NCI-H1092 (cell line): Measurements from ENCODE around the gene FTO.
A peak's percentile ranks its signal among the peaks of the same experiment; 100 is the strongest.

Experiments
- DNase-seq: peaks from one replicate; lab custom pipeline; 2025; lab: John Stamatoyannopoulos, UW

FTO gene

DNA sequence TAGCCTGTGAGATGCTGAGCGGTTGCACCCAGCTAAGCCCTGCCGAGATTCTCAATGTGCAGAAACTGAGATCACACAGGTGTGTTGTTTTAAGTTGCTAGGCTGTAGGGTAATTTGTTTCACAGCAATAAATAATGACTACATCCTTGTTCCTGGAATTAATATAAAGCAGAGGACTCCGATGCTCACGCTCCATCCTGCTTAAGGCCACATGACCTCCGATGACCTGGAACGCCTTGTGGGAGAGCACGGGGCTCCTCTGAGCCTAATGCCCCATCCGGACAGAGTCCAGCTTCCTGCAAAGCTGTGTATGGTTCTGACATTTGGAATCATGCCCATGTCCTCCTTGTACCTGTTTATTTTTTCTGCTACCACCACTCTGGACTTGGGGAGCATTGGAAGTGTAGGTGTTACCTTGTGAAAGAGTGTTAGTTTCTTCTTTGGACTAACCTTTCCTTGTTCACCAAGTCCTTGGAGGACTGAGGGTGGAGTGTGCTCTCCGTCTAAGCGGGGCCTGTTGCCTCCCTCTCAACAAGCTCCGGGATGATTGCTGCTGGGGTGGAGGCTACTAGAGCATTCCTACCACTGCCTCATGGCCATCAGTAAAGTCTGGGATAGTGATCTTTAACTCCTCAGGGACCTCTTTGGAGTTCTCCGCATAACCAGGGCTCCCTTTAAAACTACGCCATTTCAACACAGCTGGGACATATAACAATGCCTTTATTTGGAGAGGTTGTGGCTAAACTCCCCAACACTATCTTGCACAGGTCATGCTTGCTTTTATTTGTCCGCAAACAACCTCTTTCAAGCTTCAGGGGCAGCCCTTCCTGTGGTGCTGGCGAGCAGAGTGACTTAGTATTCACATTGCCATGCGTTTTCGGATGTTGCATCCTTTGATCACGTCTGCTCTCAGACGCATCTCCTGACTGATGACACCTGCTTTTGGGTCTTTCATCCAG, 457.3 kb downstream of the FTO start:
- DNase-seq = no peak

GRCh38 chr16:54163197-54163843, 459.4 kb downstream of the FTO start:
- DNase-seq = no peak

- DNase-seq = no peak
These were observed 460.8 kb downstream of the FTO start for GRCh38 chr16:54164789-54165173.

DNA sequence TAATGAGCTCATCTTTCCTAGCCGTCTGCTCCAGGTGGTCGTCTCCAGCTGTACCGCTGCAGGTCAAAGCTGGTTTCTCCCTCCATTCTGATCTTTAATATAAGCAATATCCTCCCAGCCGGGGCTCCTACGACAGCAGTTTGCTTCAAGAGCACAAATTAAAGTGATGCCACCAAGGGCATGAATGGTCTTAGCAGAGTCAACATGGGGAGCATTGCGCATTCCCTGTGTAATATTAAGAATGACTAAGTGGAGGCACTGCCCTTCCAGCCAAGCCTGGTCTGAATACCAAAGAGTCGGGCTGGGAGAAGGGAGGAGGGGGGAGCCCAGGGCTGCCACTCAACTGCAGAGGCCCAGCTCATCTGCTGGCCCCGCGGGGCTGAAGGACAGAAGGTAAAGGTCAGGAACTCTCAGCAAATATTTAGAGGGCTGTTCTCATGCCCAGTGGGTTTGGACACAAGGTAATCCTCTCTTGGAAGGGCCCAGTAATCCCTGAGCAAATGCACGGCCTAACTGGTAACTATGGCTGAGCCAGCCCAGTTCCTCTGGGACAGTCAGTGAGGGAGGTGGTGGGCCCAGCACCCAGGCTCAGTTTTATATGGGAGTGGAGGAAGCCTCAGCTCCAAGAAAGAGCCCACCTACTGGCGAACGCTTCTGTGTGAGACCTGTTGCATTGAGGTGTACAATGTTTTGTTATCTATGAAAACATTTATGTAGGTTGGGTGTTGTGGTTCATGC, 461.4 kb downstream of the FTO start:
- no peak for DNase-seq

DNA sequence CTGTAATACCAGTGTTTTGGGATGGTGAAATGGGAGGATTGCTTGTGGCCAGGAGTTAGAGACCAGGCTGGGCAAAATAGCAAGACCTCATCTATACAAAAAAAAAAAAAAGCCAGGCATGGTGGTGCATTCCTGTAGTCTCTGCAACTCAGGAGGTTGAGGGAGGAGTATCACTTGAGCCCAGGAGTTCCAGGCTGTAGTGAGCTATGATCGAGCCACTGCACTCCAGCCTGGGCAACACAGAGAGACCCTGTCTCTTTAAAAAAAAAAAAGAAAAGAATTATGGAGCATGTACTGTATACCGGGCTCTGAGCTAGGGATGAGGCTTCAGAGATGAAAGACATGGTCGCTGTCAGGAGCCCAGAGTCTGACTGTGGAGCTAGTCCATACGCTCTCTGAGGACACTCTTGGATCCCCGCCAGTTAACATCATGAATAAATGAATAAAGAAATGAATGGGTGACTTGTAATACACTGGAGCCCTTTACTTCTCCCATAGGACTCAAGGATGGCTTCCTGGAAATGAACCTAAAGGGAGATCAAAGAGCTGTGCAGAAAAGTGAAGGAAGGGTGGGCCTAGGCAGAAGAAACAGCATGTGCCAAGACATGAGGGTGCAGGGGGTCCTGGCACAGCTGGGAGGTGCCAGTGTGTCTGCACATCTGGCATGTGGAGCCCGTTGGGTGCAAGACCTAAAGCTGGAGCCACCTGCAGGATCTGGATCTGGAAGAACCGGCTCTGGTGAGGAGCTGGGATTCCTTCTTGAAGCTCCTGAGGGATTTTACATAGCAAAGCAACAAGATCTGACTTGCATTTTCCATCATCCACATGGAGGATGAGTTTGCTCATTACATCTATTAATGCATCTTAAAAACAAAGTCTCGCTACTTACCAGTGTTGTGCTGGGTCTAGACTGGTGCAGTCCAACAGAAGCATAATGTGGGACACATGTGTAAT, 462.2 kb downstream of the FTO start:
- DNase-seq = no peak

GRCh38 chr16:54169112-54169511, 465.2 kb downstream of the FTO start:
- DNase-seq = no peak

- DNase-seq = peak; percentile 64
These were observed 467.9 kb downstream of the FTO start for GRCh38 chr16:54171626-54172537.

GRCh38 chr16:54173490-54173889, 469.5 kb downstream of the FTO start:
- DNase-seq = no peak

- peak; percentile 22 for DNase-seq
These were observed 470.2 kb downstream of the FTO start for GRCh38 chr16:54174201-54174600.

GRCh38 chr16:54174750-54175149, 470.8 kb downstream of the FTO start:
- DNase-seq = no peak

DNA sequence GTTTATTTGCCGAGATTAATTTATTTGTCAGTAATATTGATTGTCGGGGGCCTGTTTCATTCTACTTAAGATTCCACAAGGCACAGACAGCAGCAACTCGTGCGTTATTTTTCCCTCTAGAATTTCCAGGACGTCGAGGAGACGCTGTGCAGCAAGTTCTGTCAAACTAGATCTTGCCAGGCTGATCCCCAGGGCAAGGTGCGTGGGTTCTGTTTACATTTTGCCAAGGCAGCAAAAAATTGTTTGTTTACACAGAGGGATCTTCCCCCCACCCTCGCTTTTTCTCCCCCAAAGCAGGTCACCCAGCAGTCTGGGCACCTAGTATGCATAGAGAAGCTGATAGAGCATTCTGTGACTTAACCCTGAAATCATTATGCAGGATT, 471.2 kb downstream of the FTO start:
- DNase-seq = peak; percentile 60

DNA sequence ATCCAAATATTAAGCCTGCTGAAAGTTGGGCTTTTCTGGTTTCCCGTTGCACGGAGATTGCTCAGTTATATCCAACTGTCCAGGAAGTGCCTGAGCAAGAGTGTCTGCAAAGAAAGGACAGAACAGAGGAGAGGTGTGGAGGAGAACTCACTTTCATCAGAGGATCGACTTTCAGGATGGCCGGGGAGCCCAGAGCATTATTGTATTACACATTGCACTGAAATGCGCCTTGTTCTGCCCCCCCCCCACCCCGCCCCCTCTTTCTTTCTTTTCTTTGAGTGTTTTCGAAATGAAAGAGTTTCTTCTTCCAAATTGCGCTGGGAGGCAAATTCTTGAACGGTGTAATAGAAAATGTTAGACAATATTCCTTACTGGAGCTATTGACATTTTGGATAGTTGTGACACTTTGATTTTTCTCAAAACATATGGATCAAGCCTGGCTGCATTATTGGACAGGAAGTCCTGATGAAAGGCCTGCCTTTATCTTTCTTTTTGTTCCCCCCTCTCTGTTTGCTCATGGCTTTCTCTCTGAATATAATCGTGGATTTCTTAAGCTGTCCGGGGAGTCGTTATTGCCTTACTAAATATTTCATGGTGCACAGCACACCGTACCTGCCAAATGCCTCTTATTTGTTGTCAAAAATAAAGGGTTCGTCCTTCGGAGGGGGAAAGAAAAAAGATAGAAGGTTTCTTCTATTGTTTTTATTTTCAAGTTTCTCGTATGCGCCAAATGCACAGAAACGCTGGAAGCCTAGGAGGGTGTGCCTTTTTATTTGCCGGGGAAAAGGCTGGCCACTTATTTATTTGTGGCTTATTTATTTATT, 471.8 kb downstream of the FTO start:
- peak; percentile 38 for DNase-seq

DNA sequence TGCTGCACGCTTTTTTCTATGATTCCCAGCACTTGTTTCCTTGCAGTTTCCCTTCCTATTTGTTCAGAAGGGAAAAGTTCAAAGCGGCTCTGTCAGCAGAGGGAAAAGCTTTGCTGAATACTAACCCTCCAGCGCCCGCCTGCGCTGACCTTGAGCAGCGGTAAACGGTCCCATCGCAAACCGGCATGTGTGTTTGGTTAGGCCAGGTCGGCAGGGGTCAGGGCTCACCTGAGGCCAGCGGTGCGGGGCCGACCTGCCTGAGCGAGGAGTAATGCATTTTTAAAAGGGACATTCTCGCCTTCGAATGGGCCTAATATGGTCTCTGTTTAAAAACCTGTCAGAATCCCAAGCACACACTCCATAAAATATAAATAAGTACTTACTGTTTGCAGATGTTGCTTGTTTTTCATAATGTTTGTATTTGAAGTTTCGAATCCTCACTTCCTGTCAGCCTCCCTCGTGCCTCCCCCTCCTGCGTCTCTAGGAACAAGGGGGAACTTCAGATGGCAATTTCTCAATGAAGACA, 472.5 kb downstream of the FTO start:
- DNase-seq = peak; percentile 43

DNA sequence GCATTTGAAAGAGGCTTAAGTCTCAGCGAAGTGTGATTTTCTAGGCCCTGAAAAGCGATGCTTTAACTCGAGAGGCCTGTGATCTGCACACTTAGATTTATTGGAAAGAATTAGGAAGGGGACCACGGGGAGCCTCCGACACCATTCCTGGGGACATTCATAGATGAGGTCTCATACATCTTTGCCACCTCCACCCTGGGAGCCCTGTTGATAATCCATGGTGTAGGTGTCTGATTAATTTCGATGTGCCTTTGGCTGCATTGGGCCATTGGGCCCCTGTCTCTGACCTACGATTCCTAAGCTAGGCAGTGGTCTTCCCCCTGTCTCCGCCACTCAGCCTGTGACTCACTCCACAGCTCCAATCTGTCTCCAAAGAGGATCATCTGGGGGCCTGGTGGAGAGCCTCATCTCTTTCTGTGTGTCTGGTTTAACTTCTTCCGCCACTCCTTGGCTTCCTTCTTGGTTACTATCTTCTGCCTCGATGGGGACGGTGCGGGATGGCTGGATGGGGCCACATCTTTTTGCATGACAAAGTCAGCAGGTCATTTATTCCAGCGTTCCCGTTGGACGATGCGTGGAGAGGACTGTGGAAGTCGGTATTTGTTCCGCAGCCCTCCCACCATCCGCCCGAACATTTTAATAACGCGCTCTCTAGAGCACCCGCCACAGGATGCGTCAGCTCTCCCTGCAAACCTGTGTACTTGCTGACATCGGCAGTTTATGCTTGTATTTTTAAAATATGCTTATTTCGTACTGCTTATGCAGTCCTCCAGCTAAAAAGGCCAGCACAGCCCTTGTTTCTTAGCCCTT, 473.3 kb downstream of the FTO start:
- no peak for DNase-seq

GRCh38 chr16:54177862-54178477, 474.0 kb downstream of the FTO start:
- no peak for DNase-seq

DNA sequence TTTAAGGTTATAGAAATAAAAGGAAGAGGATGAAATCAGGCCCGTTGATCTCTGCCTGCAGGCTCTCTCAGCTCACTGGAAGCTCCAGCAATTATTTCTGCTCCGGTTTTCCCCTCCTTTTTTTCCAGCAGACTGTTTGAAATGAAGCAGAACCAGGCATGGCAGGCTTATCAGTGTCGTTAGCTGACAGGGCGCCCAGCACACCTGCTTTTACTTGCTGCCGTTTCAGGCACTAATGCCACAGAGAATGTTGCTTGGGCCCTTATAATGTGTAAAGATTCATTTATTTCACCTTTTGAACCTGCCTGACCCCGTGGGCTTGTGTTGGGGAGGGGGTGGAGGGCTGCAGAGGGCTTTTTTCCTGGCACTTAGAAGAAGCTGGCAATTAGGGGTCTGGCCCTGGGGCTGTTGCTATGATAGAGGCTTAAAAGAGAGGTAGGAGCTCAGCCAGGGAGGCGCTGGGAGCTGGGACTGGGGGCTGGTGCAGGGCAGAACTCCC, 474.6 kb downstream of the FTO start:
- peak; percentile 68 for DNase-seq

DNA sequence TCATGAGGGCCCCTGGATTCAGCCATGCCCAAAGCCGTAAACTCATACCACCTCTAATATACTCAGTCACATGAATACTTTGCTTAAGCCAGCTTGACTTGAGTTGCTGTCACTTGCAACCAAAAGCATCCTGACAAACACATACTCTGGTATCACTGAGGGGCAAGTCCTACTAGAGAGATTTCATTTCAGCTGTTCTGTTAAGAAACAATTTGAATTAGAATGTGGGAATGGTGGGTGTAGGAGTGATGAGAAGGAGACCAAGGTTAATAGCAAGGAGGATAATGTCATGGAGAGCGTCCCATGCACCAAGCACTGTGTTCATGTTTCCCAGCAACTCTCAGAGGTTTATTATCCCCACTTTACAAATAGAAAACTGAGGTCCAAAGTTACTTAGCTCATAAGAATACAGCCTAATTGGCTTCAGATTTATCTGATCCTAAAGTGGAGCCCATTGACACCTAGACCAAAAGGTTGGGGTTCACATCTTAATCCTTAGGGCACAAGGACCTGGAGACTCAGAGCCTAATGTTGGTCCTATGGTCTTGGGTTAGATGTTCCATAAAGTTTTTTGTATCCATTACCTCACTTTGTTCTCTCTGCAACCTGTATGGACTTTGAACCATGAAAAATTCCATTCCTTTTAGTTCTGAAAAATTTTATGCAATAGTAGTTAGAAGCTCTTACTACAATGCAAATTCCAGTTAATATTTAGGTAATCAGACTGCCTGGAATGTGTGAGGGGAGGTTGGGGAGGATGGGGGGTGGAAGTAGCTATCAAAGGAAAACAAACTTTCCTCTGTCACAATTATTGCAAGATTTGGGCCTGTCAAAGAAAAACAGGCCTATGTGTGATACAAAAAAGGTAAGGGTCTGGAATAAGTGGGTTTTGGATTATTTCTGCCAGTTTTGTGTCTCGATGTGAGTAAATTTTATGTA, 476.7 kb downstream of the FTO start:
- DNase-seq = no peak
